ENCODE results near the gene PHF12. TPM values are rescaled to one million over a fixed set of nuclear protein-coding genes. Genes with fewer than 3 reads are reported as not detected.

Gene PHF12
- total RNA-seq, 1 donor from 2014 or later = 43.5 TPM

GRCh38 chr17:28865946-28866752 lies 85.2 kb downstream of the PHF12 start:
- no peak for DNase-seq (ENCODE audit: low read depth)
- no peak overlapping the region for H3K4me3 ChIP-seq (ENCODE audit: low read depth, low read length)
- TF ChIP-seq CTCF (conservative IDR thresholded peaks at IDR 0.05; ENCODE audit: low read depth, low read length) = no peak

- H3K4me3 ChIP-seq (ENCODE audit: low read depth, low read length) = no peak overlapping the region
- DNase-seq (ENCODE audit: low read depth) = no peak
Observed at GRCh38 chr17:28864991-28865849, 86.1 kb downstream of the PHF12 start.

GRCh38 chr17:28863953-28864352 lies 87.4 kb downstream of the PHF12 start:
- DNase-seq (ENCODE audit: low read depth) = no peak
- H3K4me3 ChIP-seq (ENCODE audit: low read depth, low read length) = no peak overlapping the region
- no peak for TF ChIP-seq CTCF (conservative IDR thresholded peaks at IDR 0.05; ENCODE audit: low read depth, low read length)

More at GRCh38 chr17:28864991-28865849, 86.1 kb downstream of the PHF12 start:
- no peak for TF ChIP-seq CTCF (conservative IDR thresholded peaks at IDR 0.05; ENCODE audit: low read depth, low read length)

GRCh38 chr17:28862561-28862960 lies 88.8 kb downstream of the PHF12 start:
- TF ChIP-seq CTCF (conservative IDR thresholded peaks at IDR 0.05; ENCODE audit: low read depth, low read length) = no peak
- no peak for DNase-seq (ENCODE audit: low read depth)
- H3K4me3 ChIP-seq (ENCODE audit: low read depth, low read length) = no peak overlapping the region

GRCh38 chr17:28861393-28862203 lies 89.7 kb downstream of the PHF12 start:
- DNase-seq (ENCODE audit: low read depth) = no peak
- H3K4me3 ChIP-seq (ENCODE audit: low read depth, low read length) = no peak overlapping the region
- no peak for TF ChIP-seq CTCF (conservative IDR thresholded peaks at IDR 0.05; ENCODE audit: low read depth, low read length)

GRCh38 chr17:28860363-28860808 lies 90.9 kb downstream of the PHF12 start:
- no peak for TF ChIP-seq CTCF (conservative IDR thresholded peaks at IDR 0.05; ENCODE audit: low read depth, low read length)
- no peak overlapping the region for H3K4me3 ChIP-seq (ENCODE audit: low read depth, low read length)
- no peak for DNase-seq (ENCODE audit: low read depth)
